Upper lobe of left lung (tissue), 4 donors: ENCODE measurements around the gene GORASP1.

Source experiments
- CTCF ChIP-seq, 6 experiments: fragments of 450-650 bp in 4 of 6; fragments of 200-600 bp in 2 of 6; sonication (generic) in 2 of 6; IDR thresholded peaks; one replicate each; pipeline ENCODE4 v1.5.1; 2016 to 2019; ENCODE audit warnings: antibody characterized with exemption in 6 of 6
- EP300 ChIP-seq, 4 donors: sonication (generic); formaldehyde crosslinking; IDR thresholded peaks; one replicate each; pipeline ENCODE4 v1.5.1; 2017; ENCODE audit warnings: antibody characterized with exemption in 4 of 4, control low read depth in 2 of 4
- POLR2A ChIP-seq, 4 donors: fragments of 450-650 bp; IDR thresholded peaks; one replicate each; pipeline ENCODE4 v1.5.1; 2016 to 2017; ENCODE audit warnings: antibody characterized with exemption in 4 of 4, mild to moderate bottlenecking in 2 of 4
- POLR2AphosphoS5 ChIP-seq, 2 donors: sonication (generic); formaldehyde crosslinking; IDR thresholded peaks; one replicate each; pipeline ENCODE4 v1.5.1; 2017; ENCODE audit warnings: antibody characterized with exemption in 2 of 2

- TF ChIP-seq CTCF (IDR thresholded peaks at IDR 0.05), result no peak
- peak in 1 of 4 donors; percentile 12 for TF ChIP-seq POLR2A (IDR thresholded peaks at IDR 0.05)
- no peak for TF ChIP-seq EP300 (IDR thresholded peaks at IDR 0.05)
- TF ChIP-seq POLR2AphosphoS5 (IDR thresholded peaks at IDR 0.05), result no peak
These were observed 57.4 kb downstream of the GORASP1 start for GRCh38 chr3:39050029-39050428.
